Stimulated activated naive CD8-positive, alpha-beta T cell treated with anti-CD3 and anti-CD28 coated beads, Interleukin-15, Interleukin-2, amounts not matched to agents 100 ng/mL and 50 ng/mL, for 24 hours (primary cell): ENCODE results near the gene ARHGEF10L.

ENCODE experiments used
- H3K27ac Mint-ChIP-seq: one replicate; pipeline ENCODE4 v1.8.0; 2021; ENCODE audit warnings: mild to moderate bottlenecking, mixed read lengths
- H3K27me3 Mint-ChIP-seq: one replicate; pipeline ENCODE4 v1.8.0; 2021; ENCODE audit warnings: mixed read lengths
- H3K36me3 Mint-ChIP-seq: one replicate; pipeline ENCODE4 v1.8.0; 2021; ENCODE audit warnings: low read depth, mixed read lengths
- H3K4me1 Mint-ChIP-seq: one replicate; pipeline ENCODE4 v1.8.0; 2021; ENCODE audit warnings: low read depth, mixed read lengths
- H3K4me3 Mint-ChIP-seq: one replicate; pipeline ENCODE4 v1.8.0; 2021; ENCODE audit warnings: mild to moderate bottlenecking, mixed read lengths
- H3K9me3 Mint-ChIP-seq: one replicate; pipeline ENCODE4 v1.8.0; 2021; ENCODE audit warnings: mixed read lengths

Gene ARHGEF10L

DNA sequence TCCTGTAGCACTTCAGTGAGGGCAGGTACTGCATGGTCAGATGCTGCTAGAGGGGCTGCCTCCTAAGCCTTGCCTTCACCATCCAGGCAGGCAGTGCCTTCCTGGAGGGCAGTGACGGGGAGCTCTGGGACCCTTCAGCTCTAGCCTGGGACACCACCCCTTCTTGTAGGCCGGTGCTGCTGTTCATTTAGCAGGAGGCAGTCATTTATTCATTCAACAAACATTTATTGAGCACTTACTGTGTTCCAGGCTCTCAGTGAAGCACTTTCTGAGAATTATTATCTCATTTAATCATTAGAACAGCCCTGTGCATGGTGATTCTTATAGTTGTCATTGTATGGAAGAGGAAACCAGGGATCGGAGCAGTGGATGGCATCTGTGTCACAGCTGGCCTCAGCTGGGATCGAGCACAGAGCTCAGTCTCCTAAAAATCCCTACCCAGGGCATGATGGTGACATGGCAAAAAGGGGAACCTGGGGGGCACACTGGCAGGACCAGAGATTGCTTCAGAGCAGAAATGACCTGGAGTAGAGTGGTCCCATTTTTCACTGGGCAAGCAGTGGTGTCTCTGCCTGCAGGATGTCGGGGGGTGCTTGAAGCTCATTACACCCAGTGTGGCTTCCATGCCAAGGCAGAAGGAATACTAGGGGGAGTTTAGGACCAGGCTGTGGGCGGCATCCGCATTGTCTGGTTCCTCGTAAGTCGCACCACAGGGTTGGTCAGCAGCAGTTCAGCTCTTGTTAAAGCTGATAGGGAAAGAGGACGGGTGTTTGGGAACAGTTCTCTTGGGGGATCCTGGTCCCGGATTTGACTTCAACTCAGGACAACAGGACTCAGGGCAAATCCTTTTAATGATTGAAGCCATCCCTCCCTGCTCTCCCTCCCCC, 28.8 kb downstream of the ARHGEF10L start:
- Mint-ChIP-seq H3K9me3 (no peaks in the 10 kb centered on the region), H3K4me1 (no peaks in the 10 kb centered on the region), H3K36me3 (no peaks in the 10 kb centered on the region), H3K4me3 (no peak overlapping the region), H3K27ac (no peak overlapping the region), H3K27me3 (no peaks in the 10 kb centered on the region)

DNA sequence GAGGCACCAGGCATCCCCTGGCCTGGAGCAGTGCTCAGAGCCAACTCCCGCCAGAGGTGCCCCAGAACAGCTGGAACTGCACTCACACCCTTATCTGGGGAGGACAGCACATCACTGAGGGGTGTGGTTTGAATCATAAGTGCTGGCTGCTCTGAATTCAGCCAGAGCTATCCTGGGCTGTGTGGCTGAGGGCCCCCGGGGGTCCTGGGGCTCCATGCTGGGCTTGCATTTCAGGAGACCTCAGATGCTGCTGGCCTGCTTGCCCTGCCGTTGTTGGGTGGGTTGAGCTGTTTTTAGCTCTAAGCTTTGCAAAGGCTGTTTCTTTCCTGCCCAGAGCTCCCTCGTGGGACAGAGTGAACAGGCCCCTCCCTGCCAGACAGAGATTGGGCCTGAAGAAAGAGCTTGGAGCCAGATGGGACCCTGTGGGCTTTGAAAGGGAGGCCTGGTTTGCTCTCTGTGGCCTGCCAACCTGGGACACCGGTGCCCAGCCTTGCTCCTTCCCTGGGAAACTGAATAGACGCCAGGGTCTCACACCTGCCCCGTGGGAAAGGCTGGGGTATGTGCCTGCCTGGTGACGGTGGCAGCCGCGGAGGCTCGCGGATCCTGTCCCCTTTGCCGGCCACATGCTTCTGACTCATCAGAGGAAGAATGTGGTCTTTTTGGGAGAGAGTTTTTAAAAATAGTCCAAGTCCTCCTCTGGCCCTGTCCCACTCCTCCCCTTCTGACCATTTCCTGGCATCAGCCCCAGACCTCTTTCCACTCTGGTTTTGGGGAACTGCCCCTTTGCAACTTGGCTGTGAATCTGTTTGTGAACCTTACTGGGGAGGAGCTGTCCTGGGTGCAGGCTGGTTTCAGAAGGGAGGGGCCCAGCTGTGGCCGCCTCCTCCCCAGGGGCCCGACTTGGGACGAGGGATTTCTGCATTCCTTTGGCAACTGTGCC, 30.0 kb downstream of the ARHGEF10L start:
- H3K36me3 Mint-ChIP-seq, result no peaks in the 10 kb centered on the region
- H3K4me1 Mint-ChIP-seq, result no peaks in the 10 kb centered on the region
- H3K27me3 Mint-ChIP-seq, result no peaks in the 10 kb centered on the region
- no peak overlapping the region for H3K4me3 Mint-ChIP-seq
- H3K27ac Mint-ChIP-seq, result no peak overlapping the region
- H3K9me3 Mint-ChIP-seq, result no peaks in the 10 kb centered on the region

DNA sequence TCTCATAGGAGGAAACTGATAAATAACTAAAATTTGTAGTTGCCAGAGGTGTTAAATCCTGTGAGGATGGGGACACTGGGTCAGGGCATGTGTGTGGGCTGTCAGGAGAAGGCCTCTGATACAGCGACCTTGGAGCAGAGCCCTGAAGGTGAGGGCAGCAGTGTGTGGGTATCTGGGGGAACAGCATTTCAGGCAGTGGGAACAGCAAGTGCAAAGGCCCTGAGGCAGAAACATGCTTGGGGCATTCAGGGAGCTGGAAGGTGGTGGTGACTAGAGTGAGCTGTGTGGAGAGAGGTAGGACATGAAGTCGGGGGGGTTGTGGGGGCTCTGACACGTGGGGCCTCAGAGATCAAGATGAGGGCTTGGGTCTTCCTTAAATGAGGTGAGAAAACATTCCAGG, 30.7 kb downstream of the ARHGEF10L start:
- no peak overlapping the region for H3K27ac Mint-ChIP-seq
- H3K36me3 Mint-ChIP-seq, result no peaks in the 10 kb centered on the region

DNA sequence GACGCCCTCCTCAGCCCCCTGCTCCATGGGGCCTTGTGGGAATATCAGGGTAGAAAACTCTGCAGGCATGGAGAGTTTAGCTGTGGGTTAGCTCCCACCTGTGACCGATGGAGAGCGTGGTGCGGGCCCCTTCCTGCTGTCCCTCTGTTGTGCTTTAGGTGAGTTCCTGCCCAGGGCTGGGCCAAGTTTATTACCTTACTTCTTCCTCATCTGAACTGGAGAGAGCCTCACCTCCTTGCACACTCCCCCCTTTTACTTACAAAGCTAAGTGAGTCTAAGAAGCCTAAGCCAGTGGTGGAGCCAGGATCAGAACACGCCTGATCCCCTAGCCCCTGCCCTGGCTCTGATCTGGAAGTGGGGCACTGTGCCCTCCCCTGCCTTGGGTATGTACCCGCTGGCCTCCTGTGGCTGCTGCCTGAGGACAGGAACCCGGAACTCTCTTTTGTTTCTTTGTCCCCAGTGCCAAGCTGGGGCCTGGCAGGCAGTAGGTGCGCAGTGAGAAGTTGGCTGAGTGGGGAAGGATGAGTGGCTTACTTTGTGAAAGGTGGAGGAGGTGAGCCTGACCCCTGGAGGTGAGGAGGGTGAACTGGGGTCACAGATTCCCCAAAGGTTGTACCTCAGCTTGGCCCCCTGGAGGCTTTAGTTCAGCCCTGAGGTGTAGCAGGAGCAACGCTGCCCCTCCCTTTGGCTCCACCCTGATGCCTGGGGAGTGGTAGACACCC, 32.9 kb downstream of the ARHGEF10L start:
- Mint-ChIP-seq H3K4me3 (no peak overlapping the region), H3K9me3 (no peaks in the 10 kb centered on the region), H3K4me1 (no peaks in the 10 kb centered on the region), H3K27me3 (no peaks in the 10 kb centered on the region), H3K27ac (no peak overlapping the region), H3K36me3 (no peaks in the 10 kb centered on the region)

More for the DNA sequence above, 30.7 kb downstream of the ARHGEF10L start:
- Mint-ChIP-seq H3K9me3 (no peaks in the 10 kb centered on the region), H3K4me3 (no peak overlapping the region), H3K4me1 (no peaks in the 10 kb centered on the region), H3K27me3 (no peaks in the 10 kb centered on the region)

DNA sequence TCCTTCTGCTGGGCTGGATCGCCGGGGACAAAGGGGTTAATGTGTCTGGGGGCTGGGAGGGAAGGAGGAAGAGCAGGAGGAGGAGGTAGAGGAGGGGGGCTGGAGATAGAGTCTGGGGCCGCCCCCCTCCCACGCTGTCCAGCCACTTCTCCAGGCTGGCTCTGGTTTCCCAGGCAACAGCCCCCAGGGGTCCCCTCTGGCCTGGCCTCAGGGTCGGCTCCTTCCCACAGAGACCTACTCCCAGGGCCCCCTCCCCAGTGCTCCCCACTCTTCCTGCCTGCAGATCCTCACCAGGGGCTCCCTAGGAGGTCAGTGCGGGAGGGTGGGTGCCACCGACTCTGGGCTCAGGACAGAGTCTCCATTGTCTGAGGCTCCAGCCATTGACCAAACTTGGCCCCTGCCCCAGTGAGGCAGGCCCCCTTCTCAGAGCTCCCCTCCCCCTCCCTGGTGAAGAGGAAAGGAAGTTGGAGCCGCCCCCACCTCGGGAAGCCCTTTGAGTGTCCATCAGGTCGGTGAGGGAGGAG, 34.1 kb downstream of the ARHGEF10L start:
- H3K36me3 Mint-ChIP-seq, result no peaks in the 10 kb centered on the region
- no peaks in the 10 kb centered on the region for H3K4me1 Mint-ChIP-seq
- H3K9me3 Mint-ChIP-seq, result no peaks in the 10 kb centered on the region
- H3K27me3 Mint-ChIP-seq, result no peaks in the 10 kb centered on the region
- no peak overlapping the region for H3K4me3 Mint-ChIP-seq
- H3K27ac Mint-ChIP-seq, result no peak overlapping the region

DNA sequence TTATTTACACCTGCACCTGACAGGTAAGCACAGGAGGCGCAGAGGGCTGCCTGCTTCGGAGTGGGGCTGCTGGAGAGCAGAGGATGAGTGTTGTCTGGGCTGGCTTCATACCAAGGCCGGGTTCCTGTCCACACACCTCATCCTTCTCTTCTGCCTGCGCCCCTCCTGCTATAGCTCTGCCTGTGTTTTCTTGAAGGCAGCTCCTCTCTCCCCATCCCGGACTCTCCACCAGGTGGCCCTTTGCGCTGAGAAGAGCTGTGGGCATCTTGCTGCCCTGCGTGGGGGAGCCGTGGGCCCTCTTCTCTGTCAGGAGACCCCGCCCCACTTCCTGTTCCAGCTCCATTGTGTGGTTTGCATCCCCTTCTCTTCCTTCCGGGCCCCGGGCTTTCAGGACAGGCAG, 35.0 kb downstream of the ARHGEF10L start:
- Mint-ChIP-seq H3K36me3 (no peaks in the 10 kb centered on the region), H3K4me3 (no peak overlapping the region), H3K4me1 (no peaks in the 10 kb centered on the region), H3K27ac (no peak overlapping the region), H3K9me3 (no peaks in the 10 kb centered on the region), H3K27me3 (no peaks in the 10 kb centered on the region)

DNA sequence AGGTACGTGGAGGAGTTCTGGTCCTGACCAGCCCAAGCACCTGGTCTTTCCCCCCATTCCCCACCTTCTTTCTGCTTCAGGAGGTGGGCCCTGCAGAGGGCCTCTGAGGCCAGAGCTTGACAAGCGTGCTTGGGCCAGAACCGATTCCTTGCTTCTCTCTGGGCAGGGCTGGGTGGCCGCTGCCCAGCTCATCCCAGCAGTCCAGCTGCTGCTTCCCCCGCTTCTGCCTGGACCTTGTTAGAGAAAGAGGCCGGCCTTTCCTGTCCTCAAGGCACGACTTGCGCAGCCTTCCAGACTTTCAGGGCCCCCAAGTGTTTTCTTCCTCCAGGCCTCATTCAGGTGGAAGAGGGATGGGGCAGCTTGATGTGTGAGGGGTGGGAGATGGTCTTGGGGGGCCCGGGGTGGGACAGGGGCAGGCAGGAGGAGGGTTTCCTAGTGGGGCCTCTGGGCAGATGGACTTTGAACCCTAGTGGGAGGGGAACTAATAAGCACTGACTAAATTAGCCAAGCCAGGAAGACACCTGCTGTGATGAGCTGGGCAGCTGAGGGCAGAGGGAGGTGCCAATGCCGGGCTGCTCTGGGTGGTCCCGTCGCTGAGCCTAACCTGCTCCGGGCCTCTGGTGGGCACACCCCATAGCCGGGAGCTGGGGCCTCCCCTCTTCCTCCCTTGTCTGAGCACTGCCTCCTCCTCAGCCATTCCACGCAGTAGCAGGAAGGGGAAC, 36.5 kb downstream of the ARHGEF10L start:
- Mint-ChIP-seq H3K36me3 (no peaks in the 10 kb centered on the region), H3K4me3 (no peak overlapping the region), H3K4me1 (no peaks in the 10 kb centered on the region), H3K9me3 (no peaks in the 10 kb centered on the region), H3K27ac (no peak overlapping the region), H3K27me3 (no peaks in the 10 kb centered on the region)

DNA sequence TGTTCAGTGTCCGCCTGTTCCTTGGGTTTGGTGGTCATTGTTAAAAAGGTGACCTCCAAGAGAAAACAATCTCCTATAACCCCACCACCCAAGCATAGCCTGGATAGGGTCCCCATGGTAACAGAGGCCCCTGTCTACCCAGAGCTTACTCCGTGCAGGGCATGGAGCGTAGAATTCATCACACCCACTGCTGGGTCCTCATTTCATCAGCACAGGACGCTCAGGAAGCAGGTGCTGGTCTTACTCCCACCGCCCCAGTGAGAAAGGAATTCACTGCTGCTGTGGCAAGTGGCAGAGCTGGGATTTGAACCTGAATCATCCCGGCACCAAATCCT, 37.0 kb downstream of the ARHGEF10L start:
- no peaks in the 10 kb centered on the region for H3K9me3 Mint-ChIP-seq
- H3K4me3 Mint-ChIP-seq, result no peak overlapping the region
- no peaks in the 10 kb centered on the region for H3K27me3 Mint-ChIP-seq

DNA sequence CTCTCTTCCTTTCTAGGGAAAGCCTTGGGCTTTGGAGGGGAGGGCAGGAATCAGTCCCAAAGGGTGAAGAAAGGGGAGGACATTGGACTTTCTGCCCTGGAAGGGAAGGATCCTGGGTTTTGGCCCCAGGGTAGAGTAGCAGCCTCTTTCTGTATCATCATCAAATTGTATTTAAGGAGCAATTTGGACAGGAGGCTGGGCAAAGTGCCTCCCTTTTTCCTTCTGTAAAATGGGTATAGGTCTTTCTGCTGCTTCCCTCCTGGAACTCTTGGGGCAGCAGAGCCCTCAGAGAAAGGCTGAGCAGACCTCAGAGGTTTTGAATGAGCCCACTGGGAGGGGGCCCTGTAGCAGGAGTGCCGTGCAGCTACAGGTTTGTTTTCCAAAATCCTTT, 38.4 kb downstream of the ARHGEF10L start:
- Mint-ChIP-seq H3K36me3 (no peaks in the 10 kb centered on the region), H3K4me3 (no peak overlapping the region), H3K27ac (no peak overlapping the region), H3K27me3 (no peaks in the 10 kb centered on the region), H3K9me3 (no peaks in the 10 kb centered on the region), H3K4me1 (no peaks in the 10 kb centered on the region)

More for the DNA sequence above, 37.0 kb downstream of the ARHGEF10L start:
- H3K27ac Mint-ChIP-seq, result no peak overlapping the region
- no peaks in the 10 kb centered on the region for H3K4me1 Mint-ChIP-seq
- H3K36me3 Mint-ChIP-seq, result no peaks in the 10 kb centered on the region

DNA sequence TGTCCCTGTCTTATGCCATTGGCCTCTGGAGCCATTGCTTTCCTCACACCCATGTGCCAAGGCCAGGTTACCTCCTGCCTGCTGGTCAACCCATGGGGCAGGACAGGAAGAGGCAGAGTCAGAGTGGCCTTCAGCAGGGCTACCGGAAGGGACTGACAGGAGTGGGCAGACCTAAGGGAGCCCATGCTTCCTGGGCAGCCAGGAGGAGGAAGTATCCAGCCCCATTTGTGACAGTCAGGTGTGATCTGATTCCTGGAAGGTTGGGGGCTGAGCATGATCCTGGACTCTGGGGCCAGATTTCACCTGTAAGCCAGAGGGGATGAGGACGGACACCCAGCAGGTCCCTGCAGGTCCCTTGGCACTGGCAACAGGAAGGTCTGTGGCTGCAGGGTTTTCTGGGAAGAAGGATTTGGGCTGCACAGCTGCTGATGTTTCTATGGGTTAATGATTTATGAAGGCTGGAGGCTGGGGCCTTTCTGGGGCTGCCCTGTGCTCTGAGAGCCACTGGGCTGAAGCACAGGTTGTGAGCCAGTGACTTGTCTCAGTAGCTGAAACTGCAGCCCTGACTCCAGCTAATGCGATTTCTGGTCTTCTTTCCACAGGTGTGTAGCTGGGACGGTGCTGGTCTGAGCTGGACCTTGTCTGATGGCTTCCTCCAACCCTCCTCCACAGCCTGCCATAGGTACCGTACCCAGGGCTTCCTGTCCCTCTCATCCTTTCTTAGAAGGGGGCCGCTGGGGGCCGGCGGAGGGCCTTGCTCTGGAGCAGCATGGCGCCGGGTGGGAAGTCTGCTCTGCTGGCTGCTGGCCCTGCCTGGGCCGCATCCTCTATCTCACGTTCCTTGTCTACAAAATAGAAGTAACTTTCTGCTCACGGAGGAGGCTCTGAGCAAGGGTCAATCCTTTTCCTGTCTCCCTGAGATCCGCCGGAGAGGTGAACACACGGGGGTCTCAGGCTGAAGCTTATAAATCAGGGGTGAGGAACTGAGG, 40.7 kb downstream of the ARHGEF10L start:
- H3K27me3 Mint-ChIP-seq, result no peaks in the 10 kb centered on the region
- no peak overlapping the region for H3K4me3 Mint-ChIP-seq
- no peak overlapping the region for H3K27ac Mint-ChIP-seq
- H3K36me3 Mint-ChIP-seq, result no peaks in the 10 kb centered on the region
- H3K4me1 Mint-ChIP-seq, result no peaks in the 10 kb centered on the region
- no peaks in the 10 kb centered on the region for H3K9me3 Mint-ChIP-seq

DNA sequence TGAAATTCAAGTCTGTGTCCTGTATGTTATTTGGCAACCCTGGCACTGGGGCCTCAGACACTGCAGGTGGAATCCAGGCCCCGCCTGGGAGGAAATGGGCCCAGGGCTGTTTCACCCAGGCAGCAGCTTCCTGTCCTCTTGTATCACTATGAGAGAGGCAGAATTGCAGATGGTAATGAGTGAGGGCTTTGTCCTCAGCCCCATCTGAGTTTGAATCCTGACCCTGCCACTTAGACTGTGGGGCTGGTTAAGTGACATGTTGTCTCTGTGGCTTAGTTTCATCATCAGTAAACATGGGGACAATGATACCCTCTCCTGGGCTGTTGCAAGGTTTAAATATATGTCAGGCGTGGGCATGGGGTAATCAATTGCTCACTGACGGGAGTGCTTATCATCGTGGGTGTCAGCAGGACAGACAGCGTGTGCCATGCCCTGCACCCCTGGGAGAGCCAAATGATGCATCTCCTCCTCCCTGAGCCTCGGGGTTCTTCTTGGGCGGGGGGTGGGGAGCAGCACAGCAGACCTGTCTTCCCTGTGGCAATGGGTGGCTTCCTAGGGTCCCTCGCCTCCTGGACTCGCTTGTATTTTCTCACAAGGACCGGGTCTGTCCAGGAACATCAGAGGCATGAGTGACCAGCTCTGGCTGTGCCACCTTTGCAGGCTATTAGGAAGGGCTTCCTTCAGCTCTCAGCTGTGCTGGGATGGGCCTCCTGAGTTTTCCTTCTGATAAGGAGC, 42.1 kb downstream of the ARHGEF10L start:
- Mint-ChIP-seq H3K4me3 (no peak overlapping the region), H3K27me3 (no peaks in the 10 kb centered on the region), H3K36me3 (no peaks in the 10 kb centered on the region), H3K4me1 (no peaks in the 10 kb centered on the region), H3K9me3 (no peaks in the 10 kb centered on the region), H3K27ac (no peak overlapping the region)

DNA sequence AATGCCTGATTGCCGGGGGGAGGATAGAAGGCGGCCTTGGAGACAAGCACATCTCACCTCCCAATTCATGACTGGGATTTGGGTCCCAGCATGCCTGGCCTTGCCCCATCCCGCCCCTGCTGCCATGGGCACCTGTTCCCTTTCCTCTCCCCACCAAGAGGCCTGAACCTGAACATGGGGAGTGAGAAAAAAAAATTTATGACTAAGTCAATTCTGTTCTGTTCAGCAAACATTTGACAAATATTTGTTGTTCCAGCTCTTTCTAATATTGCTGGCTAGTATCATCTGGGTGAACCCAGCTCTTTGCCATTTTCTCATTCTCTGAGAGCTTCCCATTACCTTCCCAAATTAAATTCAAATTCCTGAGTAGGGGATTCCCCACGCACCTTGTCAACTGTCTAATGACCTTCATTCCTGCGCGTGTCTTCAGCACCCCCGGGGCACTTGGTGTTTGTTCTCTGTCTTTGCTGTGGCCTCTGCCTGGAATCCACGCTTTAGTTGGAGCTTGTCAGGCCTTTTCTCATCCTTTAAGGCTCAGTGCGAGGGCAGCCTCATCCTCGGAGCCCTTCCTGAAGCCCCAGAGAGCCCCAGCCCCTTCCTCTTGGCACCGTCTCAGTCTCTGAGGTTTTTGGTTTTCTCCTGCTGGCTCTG, 42.8 kb downstream of the ARHGEF10L start:
- Mint-ChIP-seq H3K36me3 (no peaks in the 10 kb centered on the region), H3K4me1 (no peaks in the 10 kb centered on the region), H3K4me3 (no peak overlapping the region), H3K27me3 (no peaks in the 10 kb centered on the region), H3K9me3 (no peaks in the 10 kb centered on the region), H3K27ac (no peak overlapping the region)
